ENCODE results near the gene PARVA. TPM values are rescaled to one million over a fixed set of nuclear protein-coding genes. Genes with fewer than 3 reads are reported as not detected.

Gene PARVA
- total and polyA plus RNA-seq, 2 of the 4 experiments (the other 2 are of a cell fraction) = 65.2 to 80.2 TPM

DNA sequence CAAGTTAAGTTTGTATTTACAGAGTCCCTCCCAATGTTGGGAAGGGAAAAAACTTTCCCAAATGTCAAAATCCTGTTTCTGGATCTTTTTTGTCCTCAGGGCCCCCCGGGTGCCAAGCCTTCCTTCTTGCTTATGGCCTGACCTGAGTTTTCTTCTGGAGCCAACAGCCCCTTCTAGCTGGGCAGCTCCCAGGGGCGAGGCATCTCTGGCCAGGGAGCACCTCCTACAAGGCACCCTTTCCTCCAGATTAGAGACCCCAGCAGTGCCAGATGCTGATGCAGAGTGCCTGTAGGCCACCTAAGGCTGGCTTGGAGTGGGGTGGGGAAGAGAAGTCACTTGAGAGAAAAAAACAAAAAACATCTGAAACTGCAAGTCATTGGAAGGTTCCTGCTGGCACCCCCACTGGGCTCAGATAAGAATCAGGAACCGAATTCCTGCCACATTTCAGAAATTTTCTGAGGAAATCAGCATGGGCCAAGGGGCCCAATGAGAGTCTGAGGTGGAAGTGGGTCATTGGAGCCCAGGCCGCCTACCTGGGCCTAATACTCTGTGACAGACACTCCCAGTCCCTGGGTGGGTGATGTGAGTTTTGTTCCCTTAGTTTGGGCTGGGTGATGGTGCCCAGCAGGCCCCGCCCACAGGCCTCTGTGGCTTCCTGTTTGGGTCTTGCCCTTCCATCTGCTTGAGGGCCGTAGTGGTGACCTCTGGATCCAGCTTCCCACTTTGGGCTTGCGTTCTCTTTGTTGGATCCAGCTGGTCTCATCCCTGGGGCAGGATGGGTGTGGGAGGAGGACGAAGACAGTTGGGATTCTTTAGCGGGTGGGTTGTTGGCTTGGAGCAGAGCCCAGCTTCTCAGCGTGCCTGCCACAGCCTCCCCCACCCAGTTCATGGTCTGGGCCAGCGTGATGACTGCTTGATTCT is 40.6 kb downstream of the PARVA start:
- Histone ChIP-seq H3K27me3 (ENCODE audit: control insufficient read depth, insufficient read depth, low read length) (no peaks in the 10 kb centered on the region), H3K9me1 (ENCODE audit: insufficient read depth, low read length) (peaks cover 20% of the 10 kb centered on the region), H2BK20ac (ENCODE audit: low read depth, low read length) (no peak overlapping the region; the same call in 1 of the 2 replicates), H3K18ac (ENCODE audit: low read depth, low read length) (peak overlapping the region; percentile 66), H4K20me1 (ENCODE audit: insufficient read depth, low read length) (peaks cover 15% of the 10 kb centered on the region), H2AK5ac (ENCODE audit: low read depth, low read length) (peak overlapping the region; percentile 61; the same call in 1 of the 2 replicates), H3K9ac (ENCODE audit: low read depth, low read length) (no peak overlapping the region), H4K91ac (ENCODE audit: insufficient read depth, low read depth, low read length) (peak overlapping the region; percentile 54; the same call in 1 of the 2 replicates), H3K4ac (ENCODE audit: low read depth, low read length) (peak overlapping the region; percentile 69), H2BK120ac (ENCODE audit: low read depth, low read length) (peak overlapping the region; percentile 16; the same call in 1 of the 2 replicates), H3K4me2 (ENCODE audit: low read depth, low read length) (no peak overlapping the region), H4K5ac (ENCODE audit: low read depth, low read length) (peak overlapping the region; percentile 52), H4K8ac (ENCODE audit: low read depth in 2 of 2, low read length in 2 of 2) (peak overlapping the region in 1 of 2 experiments; percentile 58; a peak in 2 of 4 replicates), H3K9me3 (ENCODE audit: control insufficient read depth, insufficient read depth, low read length) (no peaks in the 10 kb centered on the region), H3K4me1 (ENCODE audit: control insufficient read depth, insufficient read depth, low read length) (peaks cover 31% of the 10 kb centered on the region), H3K27ac (ENCODE audit: insufficient read depth, low read length) (peak overlapping the region; percentile 39; the same call in 1 of the 2 replicates), H2AFZ (replicated peaks; ENCODE audit: low read length, poor library complexity) (peak overlapping the region; percentile 5), H3K23ac (ENCODE audit: low read depth, low read length) (peak overlapping the region; percentile 48; the same call in 1 of the 2 replicates), H3K4me3 (ENCODE audit: insufficient read depth, low read depth, low read length) (no peak overlapping the region), H2BK5ac (ENCODE audit: low read depth, low read length, poor library complexity, severe bottlenecking) (peak overlapping the region; percentile 39), H3K36me3 (ENCODE audit: control insufficient read depth, insufficient read depth, low read length) (no peaks in the 10 kb centered on the region; the same call in 1 of the 2 replicates), H2AK9ac (replicated peaks; ENCODE audit: low read depth, low read length, poor library complexity) (peak overlapping the region; percentile 45), H3K56ac (ENCODE audit: extremely low read depth, insufficient read depth, low read length) (no peak overlapping the region), H2BK15ac (ENCODE audit: low read depth, low read length) (no peak overlapping the region; the same call in 2 of the 3 replicates), H3K14ac (replicated peaks; ENCODE audit: low read depth, low read length) (peak overlapping the region; percentile 71), H3K79me1 (ENCODE audit: low read depth in 1 of 2, low read length in 2 of 2) (peaks cover 37 to 88% of the 10 kb centered on the region in 2 experiments)
- dilution Hi-C loops (cut with HindIII; ENCODE audit: low sequenced_read_pairs, unreplicated experiment) = no loop called here
- whole genome bisulfite sequencing, 2 experiments (ENCODE audit: extremely low coverage in 2 of 2, insufficient read length in 1 of 2) = 80% methylated on average over 1 of the region's 11 CpGs; no CpG with 5 or more reads in 1 of the 2 experiments
- TF ChIP-seq MAFK (IDR thresholded peaks at IDR 0.05; ENCODE audit: low read depth, low read length) (no peak), MXI1 (IDR thresholded peaks at IDR 0.05; ENCODE audit: borderline replicate concordance, low read depth, low read length) (no peak), CHD1 (IDR thresholded peaks at IDR 0.05; ENCODE audit: low read depth, low read length) (no peak), RFX5 (IDR thresholded peaks at IDR 0.05; ENCODE audit: low read depth, low read length) (no peak), CEBPB (IDR thresholded peaks at IDR 0.05; ENCODE audit: low read depth, low read length) (no peak), FOS (IDR thresholded peaks at IDR 0.05; ENCODE audit: low read depth, low read length) (no peak), NFE2L2 (IDR thresholded peaks at IDR 0.05; ENCODE audit: low read depth, low read length) (peak; percentile 37; the same call in 1 of the 2 replicates), BHLHE40 (IDR thresholded peaks at IDR 0.05; ENCODE audit: low read depth, low read length) (peak; percentile 28; the same call in 1 of the 2 replicates), POLR2A (IDR thresholded peaks at IDR 0.05; ENCODE audit: low read depth, low read length) (no peak)
- TF ChIP-seq, protein P1, sequence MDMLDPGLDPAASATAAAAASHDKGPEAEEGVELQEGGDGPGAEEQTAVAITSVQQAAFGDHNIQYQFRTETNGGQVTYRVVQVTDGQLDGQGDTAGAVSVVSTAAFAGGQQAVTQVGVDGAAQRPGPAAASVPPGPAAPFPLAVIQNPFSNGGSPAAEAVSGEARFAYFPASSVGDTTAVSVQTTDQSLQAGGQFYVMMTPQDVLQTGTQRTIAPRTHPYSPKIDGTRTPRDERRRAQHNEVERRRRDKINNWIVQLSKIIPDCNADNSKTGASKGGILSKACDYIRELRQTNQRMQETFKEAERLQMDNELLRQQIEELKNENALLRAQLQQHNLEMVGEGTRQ (IDR thresholded peaks at IDR 0.05; ENCODE audit: low read depth, low read length) = no peak
- TF ChIP-seq, protein P2, sequence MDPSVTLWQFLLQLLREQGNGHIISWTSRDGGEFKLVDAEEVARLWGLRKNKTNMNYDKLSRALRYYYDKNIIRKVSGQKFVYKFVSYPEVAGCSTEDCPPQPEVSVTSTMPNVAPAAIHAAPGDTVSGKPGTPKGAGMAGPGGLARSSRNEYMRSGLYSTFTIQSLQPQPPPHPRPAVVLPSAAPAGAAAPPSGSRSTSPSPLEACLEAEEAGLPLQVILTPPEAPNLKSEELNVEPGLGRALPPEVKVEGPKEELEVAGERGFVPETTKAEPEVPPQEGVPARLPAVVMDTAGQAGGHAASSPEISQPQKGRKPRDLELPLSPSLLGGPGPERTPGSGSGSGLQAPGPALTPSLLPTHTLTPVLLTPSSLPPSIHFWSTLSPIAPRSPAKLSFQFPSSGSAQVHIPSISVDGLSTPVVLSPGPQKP (IDR thresholded peaks at IDR 0.05; ENCODE audit: borderline replicate concordance, low read depth, low read length) = no peak
- TF ChIP-seq, protein P3, sequence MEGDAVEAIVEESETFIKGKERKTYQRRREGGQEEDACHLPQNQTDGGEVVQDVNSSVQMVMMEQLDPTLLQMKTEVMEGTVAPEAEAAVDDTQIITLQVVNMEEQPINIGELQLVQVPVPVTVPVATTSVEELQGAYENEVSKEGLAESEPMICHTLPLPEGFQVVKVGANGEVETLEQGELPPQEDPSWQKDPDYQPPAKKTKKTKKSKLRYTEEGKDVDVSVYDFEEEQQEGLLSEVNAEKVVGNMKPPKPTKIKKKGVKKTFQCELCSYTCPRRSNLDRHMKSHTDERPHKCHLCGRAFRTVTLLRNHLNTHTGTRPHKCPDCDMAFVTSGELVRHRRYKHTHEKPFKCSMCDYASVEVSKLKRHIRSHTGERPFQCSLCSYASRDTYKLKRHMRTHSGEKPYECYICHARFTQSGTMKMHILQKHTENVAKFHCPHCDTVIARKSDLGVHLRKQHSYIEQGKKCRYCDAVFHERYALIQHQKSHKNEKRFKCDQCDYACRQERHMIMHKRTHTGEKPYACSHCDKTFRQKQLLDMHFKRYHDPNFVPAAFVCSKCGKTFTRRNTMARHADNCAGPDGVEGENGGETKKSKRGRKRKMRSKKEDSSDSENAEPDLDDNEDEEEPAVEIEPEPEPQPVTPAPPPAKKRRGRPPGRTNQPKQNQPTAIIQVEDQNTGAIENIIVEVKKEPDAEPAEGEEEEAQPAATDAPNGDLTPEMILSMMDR (conservative IDR thresholded peaks at IDR 0.05; ENCODE audit: low read depth, low read length) = no peak
- ATAC-seq (ENCODE audit: low read depth) = peak; percentile 51
- in situ Hi-C loops (cut with MboI; ENCODE audit: low sequenced_read_pairs) = loop anchor here (10.0 kb wide), 1 partner anchor 487 kb away; no protein-coding TSS in a partner anchor
- POLR2A ChIA-PET (ENCODE audit: unreplicated experiment) = no interaction called here
- CTCF ChIA-PET = interaction anchor here (0.5 kb wide), 1 partner anchor 11 kb away, joined by 3 read pairs; no protein-coding TSS in a partner anchor
- intact Hi-C loops (cut with micrococcal nuclease) = no loop called here
- no TSS peak for BruUV-seq (replicated peaks)
- peak; percentile 57 for DNase-seq
